HCT116 (cell line): Measurements from ENCODE around the gene SLC24A5. TPM values are rescaled to one million over a fixed set of nuclear protein-coding genes. Genes with fewer than 3 reads are reported as not detected.

Experiments used
- ATAC-seq: fragments of 200-7000 bp; cut with Tn5 transposase; 2 replicates; pipeline ENCODE4 v1.9.1; 2020; ENCODE audit warnings: mild to moderate bottlenecking, moderate library complexity
- BruUV-seq: library from RNA; stranded (reverse); fragments of 400-500 nt; replicated peaks from 2 replicates; lab custom pipeline; 2021; lab: Mats Ljungman, UMichigan
- CTCF ChIA-PET: fragments of 300-600 bp; sonication (Branson Sonifier 250); formaldehyde crosslinking; loops from one replicate; lab custom pipeline; 2021; ENCODE audit warnings: antibody characterized with exemption; lab: Charles Lee
- POLR2A ChIA-PET: fragments of 300-600, 350-600 bp; sonication (Branson Sonifier 250); formaldehyde crosslinking; loops from one replicate; lab custom pipeline; 2021; ENCODE audit warnings: antibody characterized with exemption; lab: Charles Lee
- RAD21 ChIA-PET, 2 experiments: fragments of 300-600 bp; sonication (Branson Sonifier 250); formaldehyde crosslinking; loops; one replicate each; lab custom pipeline; 2023; ENCODE audit warnings: low total read pairs in 2 of 2; ENCODE audit not compliant: uncharacterized antibody in 2 of 2, unreplicated experiment in 2 of 2, low non-redundant PET in 1 of 2; lab: Charles Lee
- DNase-seq: peaks from one replicate; pipeline ENCODE4 v3.0.0-alpha.2; 2010; ENCODE audit warnings: low read depth, low spot score
- H2AFZ ChIP-seq: fragments of 200-600 bp; shearing (Covaris generic), sonication (generic); 2 replicates; pipeline ENCODE4 v1.6.1; 2017; ENCODE audit warnings: low read depth, mixed run types, mixed read lengths, antibody characterized with exemption, low read length; ENCODE audit not compliant: poor library complexity, severe bottlenecking
- H3K27ac ChIP-seq: 2 replicates; pipeline ENCODE4 v1.5.1; 2012; ENCODE audit warnings: low read depth, low read length
- H3K27me3 ChIP-seq: fragments of 200-600 bp; sonication (generic); 2 replicates; pipeline ENCODE4 v1.6.1; 2016; ENCODE audit warnings: mixed run types, low read length, mixed read lengths; ENCODE audit not compliant: insufficient read depth
- H3K36me3 ChIP-seq, 2 experiments: fragments of 200-500 bp in 1 of 2; fragments of 200-600 bp in 1 of 2; sonication (Bioruptor generic) in 1 of 2; sonication (generic) in 1 of 2; 2 replicates each; pipeline versions ENCODE4 v1.5.1 to v1.6.1; 2014 to 2016; ENCODE audit warnings: low read length in 2 of 2, inconsistent platforms in 1 of 2, mixed read lengths in 1 of 2, mixed run types in 1 of 2; ENCODE audit not compliant: insufficient read depth in 2 of 2, control insufficient read depth in 1 of 2
- H3K4me1 ChIP-seq, 2 experiments: fragments of 200-600 bp in 1 of 2; sonication (generic) in 1 of 2; 2 replicates each; pipeline versions ENCODE4 v1.5.1 to v1.6.1; 2012 to 2017; ENCODE audit warnings: low read length in 2 of 2, inconsistent platforms in 1 of 2, mild to moderate bottlenecking in 1 of 2, mixed read lengths in 1 of 2, mixed run types in 1 of 2, moderate library complexity in 1 of 2; ENCODE audit not compliant: insufficient read depth in 2 of 2, control insufficient read depth in 1 of 2
- H3K4me2 ChIP-seq: fragments of 200-600 bp; sonication (generic); 2 replicates; pipeline ENCODE4 v1.6.1; 2017; ENCODE audit warnings: mixed run types, low read length, mixed read lengths
- H3K4me3 ChIP-seq, 2 experiments: fragments of 200-600 bp in 1 of 2; sonication (generic) in 1 of 2; replicated peaks in 1 of 2; 2 replicates each; pipeline ENCODE4 v1.5.1; 2011 to 2016; ENCODE audit warnings: low read length in 2 of 2, control low read depth in 1 of 2, low read depth in 1 of 2, mild to moderate bottlenecking in 1 of 2, mixed read lengths in 1 of 2, mixed run types in 1 of 2
- H3K79me2 ChIP-seq: fragments of 200-600 bp; sonication (generic); 2 replicates; pipeline ENCODE4 v1.6.1; 2017; ENCODE audit warnings: mild to moderate bottlenecking, mixed run types, low read length, moderate library complexity, mixed read lengths; ENCODE audit not compliant: insufficient read depth
- H3K9ac ChIP-seq: fragments of 200-600 bp; sonication (generic); 2 replicates; pipeline ENCODE4 v1.6.1; 2016; ENCODE audit warnings: low read length, mixed read lengths
- H3K9me2 ChIP-seq: fragments of 200-600 bp; sonication (generic), shearing (Covaris generic); 2 replicates; pipeline ENCODE4 v1.6.1; 2017; ENCODE audit warnings: mixed run types, mild to moderate bottlenecking, moderate library complexity; ENCODE audit not compliant: insufficient read depth
- H3K9me3 ChIP-seq, 2 experiments: fragments of 200-500 bp in 1 of 2; fragments of 200-600 bp in 1 of 2; sonication (Bioruptor generic) in 1 of 2; sonication (generic) in 1 of 2; 2 replicates each; pipeline ENCODE4 v1.6.1; 2014 to 2017; ENCODE audit warnings: low read length in 2 of 2, mixed read lengths in 2 of 2, inconsistent platforms in 1 of 2, low read depth in 1 of 2, mild to moderate bottlenecking in 1 of 2, mixed run types in 1 of 2, moderate library complexity in 1 of 2; ENCODE audit not compliant: control insufficient read depth in 1 of 2, insufficient read depth in 1 of 2
- H4K20me1 ChIP-seq: fragments of 200-600 bp; sonication (generic), shearing (Covaris generic); 2 replicates; pipeline ENCODE4 v1.6.1; 2017; ENCODE audit warnings: mixed run types, mild to moderate bottlenecking, moderate library complexity; ENCODE audit not compliant: insufficient read depth
- ATF3 ChIP-seq: IDR thresholded peaks from 2 replicates; pipeline ENCODE4 v1.6.1; 2012
- CBX3 ChIP-seq: IDR thresholded peaks from 2 replicates; pipeline ENCODE4 v1.6.1; 2012; ENCODE audit warnings: low read depth
- CEBPB ChIP-seq: IDR thresholded peaks from 2 replicates; pipeline ENCODE4 v1.6.1; 2012; ENCODE audit warnings: low read depth
- CTCF ChIP-seq, 3 experiments: fragments of 200-600 bp in 1 of 3; sonication (generic) in 1 of 3; IDR thresholded peaks in 2 of 3; conservative IDR thresholded peaks in 1 of 3; 2 replicates each; pipeline ENCODE4 v1.5.1; 2012 to 2017; ENCODE audit warnings: low read depth in 2 of 3, low read length in 2 of 3, antibody characterized with exemption in 1 of 3, borderline replicate concordance in 1 of 3, control low read depth in 1 of 3, mild to moderate bottlenecking in 1 of 3, mixed read lengths in 1 of 3, mixed run types in 1 of 3, moderate library complexity in 1 of 3; ENCODE audit not compliant: insufficient read depth in 1 of 3
- EGR1 ChIP-seq: IDR thresholded peaks from 2 replicates; pipeline ENCODE4 v1.6.1; 2012; ENCODE audit warnings: low read depth
- EZH2 ChIP-seq: fragments of 200-600 bp; sonication (generic); IDR thresholded peaks from 2 replicates; pipeline ENCODE4 v1.6.1; 2017; ENCODE audit warnings: antibody characterized with exemption, mixed run types
- EZH2phosphoT487 ChIP-seq: fragments of 200-600 bp; IDR thresholded peaks from 2 replicates; pipeline ENCODE4 v1.6.1; 2018; ENCODE audit warnings: antibody characterized with exemption, borderline replicate concordance
- JUND ChIP-seq: IDR thresholded peaks from 2 replicates; pipeline ENCODE4 v1.6.1; 2012
- POLR2A ChIP-seq: IDR thresholded peaks from 2 replicates; pipeline ENCODE4 v1.7.0; 2011; ENCODE audit warnings: borderline replicate concordance; ENCODE audit not compliant: insufficient read depth, insufficient read length; ENCODE audit errors: extremely low read depth
- POLR2AphosphoS5 ChIP-seq: IDR thresholded peaks from 2 replicates; pipeline ENCODE4 v1.6.1; 2011; ENCODE audit warnings: mild to moderate bottlenecking, low read depth, low read length, moderate library complexity
- RAD21 ChIP-seq: IDR thresholded peaks from 2 replicates; pipeline ENCODE4 v1.6.1; 2012; ENCODE audit warnings: low read depth, mild to moderate bottlenecking
- REST ChIP-seq: IDR thresholded peaks from 2 replicates; pipeline ENCODE4 v1.6.1; 2012; ENCODE audit warnings: low read depth
- SIN3A ChIP-seq: IDR thresholded peaks from 2 replicates; pipeline ENCODE4 v1.6.1; 2012; ENCODE audit warnings: low read depth
- SP1 ChIP-seq: IDR thresholded peaks from 2 replicates; pipeline ENCODE4 v1.6.1; 2012; ENCODE audit warnings: low read depth
- SRF ChIP-seq: IDR thresholded peaks from 2 replicates; pipeline ENCODE4 v1.6.1; 2012; ENCODE audit warnings: low read depth
- YY1 ChIP-seq: IDR thresholded peaks from 2 replicates; pipeline ENCODE4 v1.6.1; 2011; ENCODE audit warnings: low read length, low read depth, moderate library complexity, mild to moderate bottlenecking; ENCODE audit not compliant: insufficient replicate concordance; ENCODE audit errors: extremely low read depth
- ZFX ChIP-seq: fragments of 450-650 bp; IDR thresholded peaks from 2 replicates; pipeline ENCODE4 v1.6.1; 2017
- intact Hi-C: fragments of 100-400 bp; cut with micrococcal nuclease; formaldehyde crosslinking; loops from 2 replicates; pipeline ENCODE4 v1.10.0; 2022
- total RNA-seq: library from RNA; stranded (reverse); gene quantifications from one replicate; pipeline ENCODE4 v1.2.1, GENCODE V29; 2021; ENCODE audit not compliant: unreplicated experiment

The SLC24A5 gene
- total RNA-seq, 1 experiment from 2014 or later, result not detected

- no peaks in the 10 kb centered on the region for H3K9me3 ChIP-seq
- ATAC-seq (no peak), DNase-seq (no peak)
- H3K4me1 ChIP-seq, result no peaks in the 10 kb centered on the region
- H3K36me3 ChIP-seq, result no peaks in the 10 kb centered on the region
- H3K4me2 ChIP-seq, result no peak overlapping the region
- no peaks in the 10 kb centered on the region for H3K9me2 ChIP-seq
- H3K79me2 ChIP-seq, result no peaks in the 10 kb centered on the region
- H3K27me3 ChIP-seq, result peaks cover 4% of the 10 kb centered on the region; the same call in 1 of the 2 replicates
- TF ChIP-seq CBX3 (no peak), CTCF (IDR thresholded peaks at IDR 0.05 in 2 of 3, conservative IDR thresholded peaks at IDR 0.05 in 1 of 3; ENCODE audit: borderline replicate concordance in 1 of 3, insufficient read depth in 1 of 3, low read depth in 2 of 3, low read length in 2 of 3) (no peak), POLR2AphosphoS5 (no peak), JUND (no peak), SP1 (no peak), YY1 (no peak), EZH2phosphoT487 (no peak), SIN3A (no peak), EGR1 (no peak)
- no peak overlapping the region for H3K27ac ChIP-seq
- POLR2A ChIA-PET, result no interaction called here
- H3K9ac ChIP-seq, result no peak overlapping the region
- no peaks in the 10 kb centered on the region for H4K20me1 ChIP-seq
- CTCF ChIA-PET, result no interaction called here
- RAD21 ChIA-PET, result no interaction called here
- BruUV-seq, result no TSS peak
- H3K4me3 ChIP-seq, result no peak overlapping the region
- intact Hi-C loops, result no loop called here
- no peak overlapping the region for H2AFZ ChIP-seq
Observed at GRCh38 chr15:48143856-48144255, 23.1 kb downstream of the SLC24A5 start.

- Histone ChIP-seq H3K4me1 (no peaks in the 10 kb centered on the region), H3K4me2 (no peak overlapping the region), H3K9ac (no peak overlapping the region), H4K20me1 (no peaks in the 10 kb centered on the region), H3K27ac (no peak overlapping the region), H3K36me3 (no peaks in the 10 kb centered on the region), H2AFZ (no peak overlapping the region), H3K79me2 (no peaks in the 10 kb centered on the region), H3K27me3 (peaks cover 4% of the 10 kb centered on the region; the same call in 1 of the 2 replicates), H3K4me3 (no peak overlapping the region), H3K9me2 (no peaks in the 10 kb centered on the region), H3K9me3 (no peaks in the 10 kb centered on the region)
- RAD21 ChIA-PET, result no interaction called here
- no TSS peak for BruUV-seq
- intact Hi-C loops, result no loop called here
- ATAC-seq (no peak), DNase-seq (no peak)
- POLR2A ChIA-PET, result no interaction called here
- CTCF ChIA-PET, result no interaction called here
- TF ChIP-seq SP1, result no peak
- TF ChIP-seq EGR1, result no peak
- TF ChIP-seq CEBPB, result no peak
- no peak for TF ChIP-seq REST
- no peak for TF ChIP-seq ATF3
- TF ChIP-seq SRF, result no peak
- no peak for TF ChIP-seq EZH2phosphoT487
- no peak for TF ChIP-seq ZFX
- no peak for TF ChIP-seq EZH2
- no peak for TF ChIP-seq RAD21
- TF ChIP-seq POLR2A, result no peak
Observed at GRCh38 chr15:48144889-48145288, 24.1 kb downstream of the SLC24A5 start.
